ENCODE results near the gene NR5A1. TPM values are rescaled to one million over a fixed set of nuclear protein-coding genes. Genes with fewer than 3 reads are reported as not detected.
A peak's percentile ranks its signal among the peaks of the same experiment; 100 is the strongest.

The NR5A1 gene
- total RNA-seq, 1 experiment from 2014 or later, result 0.64 TPM

DNA sequence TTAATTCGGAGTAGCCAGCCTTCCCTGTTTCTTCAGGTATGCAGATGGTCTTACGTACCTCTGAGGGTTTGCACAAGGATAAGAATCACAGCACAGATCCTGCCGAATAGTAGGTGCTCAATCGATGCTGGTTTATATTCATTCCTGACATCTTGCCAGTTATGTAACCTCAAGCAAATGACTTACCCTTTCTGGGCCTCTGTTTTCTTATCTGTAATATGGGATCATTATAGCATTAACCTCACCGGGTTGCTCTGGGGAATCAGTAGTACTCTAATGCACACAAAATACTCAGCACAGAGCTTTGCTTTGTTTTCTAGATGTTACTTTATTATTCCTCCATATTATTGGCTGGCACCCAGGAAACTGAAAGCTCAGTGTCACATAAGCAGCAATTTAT, 7.7 kb upstream of the NR5A1 start:
- no peak for ATAC-seq
- Histone ChIP-seq H3K9me3 (ENCODE audit: control insufficient read depth in 1 of 2, insufficient read depth in 1 of 2, low read depth in 1 of 2, low read length in 2 of 2) (no peaks in the 10 kb centered on the region), H3K9ac (ENCODE audit: low read length) (no peak overlapping the region), H3K9me2 (ENCODE audit: insufficient read depth) (no peaks in the 10 kb centered on the region), H3K4me2 (ENCODE audit: low read length) (no peak overlapping the region), H3K36me3 (ENCODE audit: control insufficient read depth in 1 of 2, insufficient read depth in 2 of 2, low read length in 2 of 2) (no peaks in the 10 kb centered on the region), H3K27me3 (ENCODE audit: insufficient read depth, low read length) (no peaks in the 10 kb centered on the region), H3K4me1 (ENCODE audit: control insufficient read depth in 1 of 2, insufficient read depth in 2 of 2, low read length in 2 of 2) (peaks cover 5 to 8% of the 10 kb centered on the region in 2 experiments; a peak in 3 of 4 replicates), H3K4me3 (replicated peaks in 1 of 2; ENCODE audit: low read depth in 1 of 2, low read length in 2 of 2) (no peak overlapping the region), H2AFZ (ENCODE audit: low read depth, low read length, poor library complexity, severe bottlenecking) (no peak overlapping the region), H3K79me2 (ENCODE audit: insufficient read depth, low read length) (no peaks in the 10 kb centered on the region), H3K27ac (ENCODE audit: low read depth, low read length) (no peak overlapping the region), H4K20me1 (ENCODE audit: insufficient read depth) (no peaks in the 10 kb centered on the region)
- intact Hi-C loops (cut with micrococcal nuclease), result no loop called here
- ChIA-PET RAD21 (ENCODE audit: low non-redundant PET in 1 of 2, low total read pairs in 2 of 2, uncharacterized antibody in 2 of 2, unreplicated experiment in 2 of 2) (no interaction called here), CTCF (interaction anchor here (1.2 kb wide), 1 partner anchor 22 kb away, joined by 3 read pairs; no protein-coding TSS in a partner anchor), POLR2A (no interaction called here)
- TSS peak; percentile 12 for BruUV-seq (replicated peaks)
- DNase-seq (ENCODE audit: low read depth, low spot score), result no peak
- no peak for TF ChIP-seq TCF7L2 (IDR thresholded peaks at IDR 0.05; ENCODE audit: borderline replicate concordance, extremely low read depth, insufficient read depth, insufficient read length)
- TF ChIP-seq SRF (IDR thresholded peaks at IDR 0.05; ENCODE audit: low read depth), result no peak
- TF ChIP-seq, protein P1, sequence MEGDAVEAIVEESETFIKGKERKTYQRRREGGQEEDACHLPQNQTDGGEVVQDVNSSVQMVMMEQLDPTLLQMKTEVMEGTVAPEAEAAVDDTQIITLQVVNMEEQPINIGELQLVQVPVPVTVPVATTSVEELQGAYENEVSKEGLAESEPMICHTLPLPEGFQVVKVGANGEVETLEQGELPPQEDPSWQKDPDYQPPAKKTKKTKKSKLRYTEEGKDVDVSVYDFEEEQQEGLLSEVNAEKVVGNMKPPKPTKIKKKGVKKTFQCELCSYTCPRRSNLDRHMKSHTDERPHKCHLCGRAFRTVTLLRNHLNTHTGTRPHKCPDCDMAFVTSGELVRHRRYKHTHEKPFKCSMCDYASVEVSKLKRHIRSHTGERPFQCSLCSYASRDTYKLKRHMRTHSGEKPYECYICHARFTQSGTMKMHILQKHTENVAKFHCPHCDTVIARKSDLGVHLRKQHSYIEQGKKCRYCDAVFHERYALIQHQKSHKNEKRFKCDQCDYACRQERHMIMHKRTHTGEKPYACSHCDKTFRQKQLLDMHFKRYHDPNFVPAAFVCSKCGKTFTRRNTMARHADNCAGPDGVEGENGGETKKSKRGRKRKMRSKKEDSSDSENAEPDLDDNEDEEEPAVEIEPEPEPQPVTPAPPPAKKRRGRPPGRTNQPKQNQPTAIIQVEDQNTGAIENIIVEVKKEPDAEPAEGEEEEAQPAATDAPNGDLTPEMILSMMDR (IDR thresholded peaks at IDR 0.05 in 2 of 3, conservative IDR thresholded peaks at IDR 0.05 in 1 of 3; ENCODE audit: borderline replicate concordance in 1 of 3, insufficient read depth in 1 of 3, low read depth in 2 of 3, low read length in 2 of 3), result no peak
- TF ChIP-seq, protein P2, sequence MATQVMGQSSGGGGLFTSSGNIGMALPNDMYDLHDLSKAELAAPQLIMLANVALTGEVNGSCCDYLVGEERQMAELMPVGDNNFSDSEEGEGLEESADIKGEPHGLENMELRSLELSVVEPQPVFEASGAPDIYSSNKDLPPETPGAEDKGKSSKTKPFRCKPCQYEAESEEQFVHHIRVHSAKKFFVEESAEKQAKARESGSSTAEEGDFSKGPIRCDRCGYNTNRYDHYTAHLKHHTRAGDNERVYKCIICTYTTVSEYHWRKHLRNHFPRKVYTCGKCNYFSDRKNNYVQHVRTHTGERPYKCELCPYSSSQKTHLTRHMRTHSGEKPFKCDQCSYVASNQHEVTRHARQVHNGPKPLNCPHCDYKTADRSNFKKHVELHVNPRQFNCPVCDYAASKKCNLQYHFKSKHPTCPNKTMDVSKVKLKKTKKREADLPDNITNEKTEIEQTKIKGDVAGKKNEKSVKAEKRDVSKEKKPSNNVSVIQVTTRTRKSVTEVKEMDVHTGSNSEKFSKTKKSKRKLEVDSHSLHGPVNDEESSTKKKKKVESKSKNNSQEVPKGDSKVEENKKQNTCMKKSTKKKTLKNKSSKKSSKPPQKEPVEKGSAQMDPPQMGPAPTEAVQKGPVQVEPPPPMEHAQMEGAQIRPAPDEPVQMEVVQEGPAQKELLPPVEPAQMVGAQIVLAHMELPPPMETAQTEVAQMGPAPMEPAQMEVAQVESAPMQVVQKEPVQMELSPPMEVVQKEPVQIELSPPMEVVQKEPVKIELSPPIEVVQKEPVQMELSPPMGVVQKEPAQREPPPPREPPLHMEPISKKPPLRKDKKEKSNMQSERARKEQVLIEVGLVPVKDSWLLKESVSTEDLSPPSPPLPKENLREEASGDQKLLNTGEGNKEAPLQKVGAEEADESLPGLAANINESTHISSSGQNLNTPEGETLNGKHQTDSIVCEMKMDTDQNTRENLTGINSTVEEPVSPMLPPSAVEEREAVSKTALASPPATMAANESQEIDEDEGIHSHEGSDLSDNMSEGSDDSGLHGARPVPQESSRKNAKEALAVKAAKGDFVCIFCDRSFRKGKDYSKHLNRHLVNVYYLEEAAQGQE (IDR thresholded peaks at IDR 0.05; ENCODE audit: low read depth), result no peak
- no peak for TF ChIP-seq CEBPB (IDR thresholded peaks at IDR 0.05; ENCODE audit: low read depth)
- TF ChIP-seq ZFX (IDR thresholded peaks at IDR 0.05), result no peak
- TF ChIP-seq, protein P3, sequence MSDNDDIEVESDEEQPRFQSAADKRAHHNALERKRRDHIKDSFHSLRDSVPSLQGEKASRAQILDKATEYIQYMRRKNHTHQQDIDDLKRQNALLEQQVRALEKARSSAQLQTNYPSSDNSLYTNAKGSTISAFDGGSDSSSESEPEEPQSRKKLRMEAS (IDR thresholded peaks at IDR 0.05), result no peak
- TF ChIP-seq YY1 (IDR thresholded peaks at IDR 0.05; ENCODE audit: extremely low read depth, insufficient replicate concordance, low read depth, low read length), result no peak
- TF ChIP-seq POLR2AphosphoS5 (IDR thresholded peaks at IDR 0.05; ENCODE audit: low read depth, low read length), result no peak

Measured in HCT116 (cell line).